ENCODE data around the gene ZBED1. TPM values are rescaled to one million over a fixed set of nuclear protein-coding genes. Genes with fewer than 3 reads are reported as not detected.
"Not testable (repeated sequence)": the region's sequence is repeated elsewhere in the genome, so short reads cannot be mapped to it uniquely, and the experiment has no call there.

ZBED1 gene
- total RNA-seq, 1 experiment from 2014 or later = 12.9 TPM

DNA sequence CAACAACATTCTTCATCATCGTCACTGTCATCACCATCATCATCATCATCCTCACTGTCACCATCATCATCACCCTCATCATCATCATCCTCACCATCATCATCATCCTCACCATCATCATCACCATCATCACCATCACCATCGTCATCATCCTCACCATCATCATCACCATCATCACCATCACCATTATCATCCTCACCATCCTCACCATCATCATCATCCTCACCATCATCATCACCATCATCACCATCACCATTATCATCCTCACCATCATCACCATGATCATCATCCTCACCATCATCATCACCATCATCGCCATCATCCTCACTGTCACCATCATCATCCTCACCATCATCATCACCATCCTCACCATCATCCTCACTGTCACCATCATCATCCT is 18.9 kb upstream of the ZBED1 start:
- DNase-seq (ENCODE audit: low read depth) = not testable (repeated sequence)

DNA sequence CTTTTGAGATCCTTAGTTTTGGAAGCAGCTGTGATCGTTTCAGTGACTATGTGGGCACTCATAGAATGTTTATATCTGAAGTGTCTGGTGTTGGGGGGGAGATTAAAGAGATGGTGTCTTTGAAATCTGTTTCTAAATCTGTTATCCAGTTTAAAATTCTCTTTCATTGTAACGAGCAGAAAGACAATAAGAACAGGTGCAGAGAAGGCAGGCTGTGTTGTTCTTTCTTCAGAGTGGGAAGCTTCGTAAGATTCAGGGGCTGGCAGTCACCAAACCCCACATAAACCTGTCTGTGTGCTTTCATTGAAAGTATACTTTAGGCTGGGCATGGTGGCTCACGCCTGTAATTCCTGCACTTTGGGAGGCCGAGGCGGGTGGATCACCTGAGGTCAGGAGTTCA is 16.3 kb upstream of the ZBED1 start:
- no peak for DNase-seq (ENCODE audit: low read depth)

DNA sequence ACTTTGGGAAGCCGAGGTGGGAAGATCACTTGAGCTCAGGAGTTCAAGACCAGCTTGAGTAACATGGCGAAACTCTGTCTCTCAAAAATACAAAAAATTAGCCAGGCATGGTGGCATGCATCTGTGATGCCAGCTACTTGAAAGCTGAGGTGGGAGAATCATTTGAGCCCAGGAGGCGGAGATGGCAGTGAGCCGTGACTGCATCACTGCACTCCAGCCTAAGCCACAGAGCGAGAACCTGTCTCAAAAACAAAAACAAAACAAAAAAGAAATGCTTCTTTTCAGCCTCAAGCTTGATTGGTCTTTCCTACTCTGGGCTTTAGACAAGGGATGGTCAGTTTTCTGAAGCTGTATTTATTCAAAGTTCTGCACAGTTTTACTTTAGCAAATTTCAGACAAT is 15.8 kb upstream of the ZBED1 start:
- DNase-seq (ENCODE audit: low read depth) = no peak

DNA sequence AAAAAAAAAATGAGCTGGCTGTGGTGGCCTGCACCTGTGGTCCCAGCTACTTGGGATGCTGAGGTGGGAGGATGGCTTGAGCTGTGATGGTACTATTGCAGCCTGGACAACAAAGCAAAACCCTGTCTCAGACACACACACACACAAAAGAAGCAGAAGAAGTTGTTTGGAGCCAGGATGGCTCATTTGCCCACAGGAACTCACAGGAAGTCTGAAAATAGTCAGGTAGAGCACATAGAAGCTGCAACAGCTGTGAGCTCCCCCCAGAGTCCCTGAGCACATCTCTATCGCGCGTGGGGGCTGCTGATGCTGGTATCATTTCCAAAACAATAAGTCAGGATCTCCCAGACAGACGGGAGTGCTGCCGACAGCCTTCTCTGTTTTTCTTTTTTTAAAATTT is 13.4 kb upstream of the ZBED1 start:
- DNase-seq (ENCODE audit: low read depth) = no peak

DNA sequence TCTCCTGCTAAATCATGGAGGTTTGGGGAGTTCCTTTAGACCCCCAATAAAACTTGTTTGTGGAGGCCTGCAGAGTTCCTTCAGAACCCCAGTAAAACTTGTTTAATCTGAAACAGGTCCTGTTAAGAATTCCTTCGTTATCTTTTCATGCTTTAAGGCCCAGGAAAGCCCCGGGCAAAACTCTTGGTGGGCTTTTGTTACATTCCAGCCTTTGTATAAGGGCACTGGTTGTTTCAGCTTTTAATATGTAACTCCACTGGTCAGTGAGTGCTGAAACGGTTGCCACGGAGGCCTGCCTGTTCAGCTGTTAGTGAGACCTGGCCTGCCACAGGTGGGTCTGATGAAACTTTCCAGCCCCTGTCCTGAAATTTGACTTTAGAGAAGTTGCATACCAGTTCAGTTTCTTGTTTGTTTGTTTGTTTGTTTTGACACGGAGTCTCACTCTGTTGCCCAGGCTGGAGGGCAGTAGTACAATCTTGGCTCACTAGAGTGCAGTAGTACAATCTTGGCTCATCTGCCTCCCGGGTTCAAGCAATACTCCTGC is 12.4 kb upstream of the ZBED1 start:
- no peak for DNase-seq (ENCODE audit: low read depth)

DNA sequence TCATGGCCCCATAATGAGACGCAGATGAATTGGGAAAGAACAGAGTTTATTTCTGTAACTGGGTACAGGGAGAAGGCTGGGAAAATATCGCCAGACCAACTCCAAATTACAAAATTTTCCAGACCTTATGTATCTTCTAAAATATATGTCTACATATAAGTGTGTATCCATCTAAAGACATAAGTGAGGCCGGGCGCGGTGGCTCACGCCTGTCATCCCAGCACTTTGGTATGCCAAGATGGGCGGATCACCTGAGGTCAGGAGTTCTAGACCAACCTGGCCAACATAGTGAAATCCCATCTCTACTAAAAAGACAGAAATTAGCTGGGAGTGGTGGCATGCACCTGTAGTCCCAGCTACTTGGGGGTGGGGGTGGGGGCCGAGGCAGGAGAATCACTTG is 11.7 kb upstream of the ZBED1 start:
- DNase-seq (ENCODE audit: low read depth) = no peak

DNA sequence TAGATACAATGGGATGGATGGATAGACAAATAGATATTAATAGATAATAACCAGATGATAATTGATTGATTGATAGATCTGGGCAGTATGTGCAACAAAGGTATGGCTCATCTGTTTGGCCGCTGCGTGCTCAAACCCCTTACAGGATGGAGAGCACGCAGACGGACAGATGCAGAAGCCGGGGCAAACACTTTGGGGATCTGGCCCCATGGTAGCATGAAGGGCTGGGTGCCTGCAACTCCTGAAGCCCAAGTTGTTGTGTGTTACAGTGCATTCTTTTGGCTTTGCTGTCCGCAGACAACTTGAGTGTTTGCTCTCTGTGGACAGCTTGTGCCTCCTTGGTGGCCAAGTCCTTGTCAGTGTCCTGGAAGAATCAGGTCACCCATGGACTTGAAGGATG is 10.6 kb upstream of the ZBED1 start:
- no peak for DNase-seq (ENCODE audit: low read depth)

DNA sequence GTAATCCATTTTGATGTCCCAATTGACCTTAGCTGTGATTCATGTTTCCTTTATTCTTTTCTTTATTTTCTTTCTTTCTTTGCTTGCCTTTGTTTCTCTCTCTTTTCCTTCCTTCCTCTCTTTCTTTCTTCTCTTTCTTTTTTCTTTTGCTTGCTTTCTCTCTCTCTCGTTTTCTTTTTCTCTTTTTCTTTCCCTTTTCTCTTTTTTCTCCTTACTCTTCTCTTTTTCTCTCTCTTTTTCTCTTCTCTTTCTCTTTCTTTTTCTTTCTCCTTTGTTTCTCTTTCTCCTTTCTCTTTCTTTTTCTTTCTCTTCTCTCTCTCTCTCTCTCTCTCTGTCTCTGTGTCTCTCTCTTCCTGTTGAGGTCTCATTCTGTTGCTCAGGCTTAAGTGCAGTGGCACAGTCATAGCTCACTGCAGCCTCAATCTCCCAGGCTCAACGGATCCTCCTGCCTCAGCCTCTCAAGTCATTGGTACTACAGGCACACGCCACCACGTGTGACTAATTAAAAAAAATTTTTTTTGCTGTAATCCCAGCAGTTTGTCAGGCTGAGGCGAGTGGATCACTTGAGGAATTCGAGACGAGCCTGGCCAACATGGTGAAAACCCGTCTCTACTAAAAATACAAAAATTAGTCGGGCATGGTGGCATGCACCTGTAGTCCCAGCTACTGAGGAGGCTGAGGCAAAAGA is 8.0 kb upstream of the ZBED1 start:
- no peak for DNase-seq (ENCODE audit: low read depth)

DNA sequence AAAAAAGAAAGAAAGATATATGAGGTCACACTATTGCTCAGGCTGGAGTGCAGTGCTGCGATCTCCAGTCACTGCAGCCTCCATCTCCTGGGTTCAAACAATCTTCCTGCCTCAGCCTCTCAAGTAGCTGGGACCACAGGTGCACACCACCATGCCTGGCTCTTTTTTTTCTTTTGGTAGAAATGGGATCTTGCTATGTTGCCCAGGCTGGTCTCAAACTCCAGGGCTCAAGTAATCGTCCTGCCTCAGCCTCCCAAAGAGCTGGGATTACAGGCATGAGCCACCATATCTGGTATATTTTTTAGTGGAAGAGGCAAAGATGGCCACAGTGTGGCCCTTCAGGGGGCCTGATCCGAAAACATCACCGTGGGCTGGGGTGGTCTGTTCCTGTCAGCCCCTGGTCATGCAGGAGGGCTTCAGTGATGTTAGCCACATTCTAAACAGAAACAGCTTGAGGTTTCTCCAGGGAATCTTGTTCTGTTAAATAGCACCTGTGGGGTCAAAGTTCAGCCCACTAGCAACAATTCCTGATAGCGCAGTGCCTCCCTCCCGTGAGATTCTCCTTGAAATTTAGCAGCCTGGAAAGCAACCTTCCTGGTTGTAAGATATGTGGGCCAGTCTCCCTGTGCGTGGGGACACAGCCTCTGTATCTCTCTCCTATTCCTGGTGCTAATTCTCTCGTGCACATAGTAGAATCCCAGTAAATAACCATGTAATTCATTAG is 7.3 kb upstream of the ZBED1 start:
- no peak for DNase-seq (ENCODE audit: low read depth)

DNA sequence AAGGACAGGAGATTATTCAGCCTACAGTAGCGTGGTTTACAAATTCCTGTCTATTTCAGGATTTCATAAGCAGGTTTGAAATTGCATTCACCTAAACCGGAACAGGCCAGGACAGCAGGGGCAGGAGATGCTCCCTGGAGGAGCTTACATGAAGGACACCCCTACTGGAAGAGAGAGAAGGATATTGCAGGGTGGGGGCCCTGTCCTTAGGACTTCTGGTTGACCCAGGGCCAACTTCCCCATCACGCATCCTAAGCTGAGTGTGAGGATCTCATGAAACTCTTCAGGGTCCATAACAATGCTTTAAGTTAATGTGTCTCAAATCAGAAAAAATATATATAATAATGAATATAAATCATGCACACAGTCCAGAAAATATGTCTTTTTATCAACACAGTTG is 6.4 kb upstream of the ZBED1 start:
- DNase-seq (ENCODE audit: low read depth) = no peak

DNA sequence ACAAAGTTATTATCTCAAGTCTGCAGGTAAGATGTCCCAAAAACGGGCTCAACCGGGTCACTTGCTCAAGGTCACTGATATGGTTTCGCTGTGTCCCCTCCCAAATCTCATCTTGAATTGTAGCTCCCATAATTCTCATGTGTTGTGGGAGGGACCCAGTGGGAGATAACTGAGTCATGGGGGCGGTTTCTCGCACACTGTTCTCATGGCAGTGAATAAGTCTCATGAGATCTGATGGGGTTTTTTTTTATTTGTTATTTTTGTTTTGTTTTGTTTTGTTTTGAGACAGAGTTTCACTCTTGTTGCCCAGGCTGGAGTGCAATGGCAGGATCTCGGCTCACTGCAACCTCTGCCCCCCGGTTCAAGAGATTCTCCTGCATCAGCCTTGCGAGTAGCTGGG is 4.6 kb upstream of the ZBED1 start:
- not testable (repeated sequence) for DNase-seq (ENCODE audit: low read depth)

DNA sequence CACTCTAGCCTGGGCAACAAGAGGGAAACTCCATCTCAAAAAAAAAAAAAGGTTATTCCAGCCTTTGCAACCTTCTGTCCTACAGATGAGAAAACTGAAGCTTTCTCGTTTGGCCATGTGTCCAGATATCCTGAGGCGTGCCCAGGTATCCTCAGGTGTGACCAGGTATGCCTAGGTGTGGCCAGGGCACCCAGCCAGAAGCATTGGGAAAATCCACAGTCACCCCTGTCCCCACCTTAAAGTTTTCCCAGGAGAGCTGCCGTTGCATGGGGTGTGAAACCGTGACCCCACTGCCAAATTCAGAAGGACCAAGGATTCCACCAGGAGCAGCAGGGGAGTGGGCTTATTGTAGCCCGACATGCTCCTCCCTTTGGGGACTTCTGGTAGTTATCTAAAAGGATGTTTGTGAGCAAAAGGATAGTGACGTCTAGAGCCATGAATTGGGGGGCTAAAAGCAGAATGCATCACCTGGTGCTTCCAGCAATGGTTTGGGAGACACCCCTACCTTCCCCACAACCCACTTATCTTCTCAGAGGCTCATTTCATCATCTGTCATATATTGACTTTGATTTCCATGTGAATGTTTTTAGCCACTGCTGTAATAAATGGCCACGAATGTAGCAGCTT is 4.0 kb upstream of the ZBED1 start:
- no peak for DNase-seq (ENCODE audit: low read depth)

DNA sequence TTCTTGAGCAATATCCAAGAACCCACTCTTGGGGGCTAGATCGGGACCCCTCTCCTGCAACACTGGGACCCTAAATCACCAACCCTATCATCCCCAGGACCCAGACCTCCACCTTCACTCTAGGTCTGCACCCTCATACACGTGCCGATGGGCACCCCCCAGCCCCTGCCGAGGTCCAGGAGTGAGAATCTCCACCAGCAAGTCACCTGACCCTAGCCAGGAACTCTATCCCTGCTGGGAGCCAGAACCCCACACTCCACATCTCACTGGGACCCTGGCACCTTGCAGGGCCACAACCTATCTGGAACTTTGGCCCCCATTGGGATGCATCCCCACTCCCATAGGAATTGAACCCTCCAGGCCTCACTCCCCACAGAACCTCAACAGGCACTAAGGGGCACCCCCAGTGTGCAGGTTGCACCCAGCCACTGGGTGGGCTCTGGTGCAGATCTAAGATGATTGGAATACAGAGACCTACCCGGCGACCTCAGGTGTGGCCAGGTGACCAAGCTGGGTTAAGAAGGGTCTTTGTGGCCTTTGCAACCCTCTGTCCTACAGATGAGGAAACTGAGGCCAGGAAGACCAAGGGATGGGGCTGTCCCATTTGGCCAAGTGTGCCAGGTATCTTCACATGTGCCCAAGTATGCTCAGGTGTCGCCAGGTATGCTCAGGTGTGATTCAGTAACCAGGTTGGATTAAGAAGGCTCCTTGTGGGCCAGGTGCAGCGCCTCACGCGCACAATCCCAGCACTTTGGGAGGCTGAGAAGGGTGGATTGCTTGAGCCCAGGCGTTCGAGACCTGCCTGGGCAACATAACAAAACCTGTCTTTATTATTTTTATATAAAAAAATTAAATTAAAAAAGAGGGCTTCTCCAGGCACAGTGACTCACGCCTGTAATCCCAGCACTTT is 3.1 kb upstream of the ZBED1 start:
- no peak for DNase-seq (ENCODE audit: low read depth)

DNA sequence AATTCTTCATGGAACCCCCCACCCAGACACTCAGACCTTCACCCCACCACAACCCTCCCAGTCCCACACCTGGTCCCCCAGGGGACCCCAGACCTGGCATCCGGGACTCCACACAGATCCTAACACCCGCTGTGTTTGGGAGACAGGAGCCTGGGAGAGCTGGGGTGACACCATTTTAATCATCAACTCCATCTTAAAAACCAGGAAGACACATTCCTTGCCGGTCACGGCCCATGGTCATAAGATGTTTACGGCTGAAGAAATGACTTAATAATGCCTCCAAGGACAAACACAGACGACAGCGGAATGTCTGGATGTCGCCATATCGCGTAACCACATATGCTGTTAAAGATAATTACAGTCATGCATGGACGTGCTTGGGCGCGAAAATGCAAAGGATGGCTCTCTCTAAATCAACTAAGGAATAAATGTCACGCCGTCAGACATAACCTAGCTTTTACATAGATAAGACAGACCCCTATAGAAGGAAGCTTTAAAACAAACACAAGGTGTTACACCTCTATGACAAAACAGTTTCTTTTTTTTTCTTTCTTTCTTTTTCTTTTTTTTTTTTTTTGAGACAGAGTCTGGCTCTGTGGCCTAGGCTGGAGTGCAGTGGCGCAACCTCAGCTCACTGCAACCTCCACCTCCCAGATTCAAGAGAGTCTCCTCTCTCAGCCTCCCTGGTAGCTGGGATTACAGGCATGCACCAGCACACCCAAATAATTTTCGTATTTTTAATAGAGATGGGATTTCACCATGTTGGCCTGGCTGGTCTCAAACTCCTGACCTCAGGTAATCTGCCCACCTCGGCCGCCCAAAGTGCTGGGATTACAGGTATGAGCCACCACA is 2.1 kb upstream of the ZBED1 start:
- DNase-seq (ENCODE audit: low read depth) = no peak

DNA sequence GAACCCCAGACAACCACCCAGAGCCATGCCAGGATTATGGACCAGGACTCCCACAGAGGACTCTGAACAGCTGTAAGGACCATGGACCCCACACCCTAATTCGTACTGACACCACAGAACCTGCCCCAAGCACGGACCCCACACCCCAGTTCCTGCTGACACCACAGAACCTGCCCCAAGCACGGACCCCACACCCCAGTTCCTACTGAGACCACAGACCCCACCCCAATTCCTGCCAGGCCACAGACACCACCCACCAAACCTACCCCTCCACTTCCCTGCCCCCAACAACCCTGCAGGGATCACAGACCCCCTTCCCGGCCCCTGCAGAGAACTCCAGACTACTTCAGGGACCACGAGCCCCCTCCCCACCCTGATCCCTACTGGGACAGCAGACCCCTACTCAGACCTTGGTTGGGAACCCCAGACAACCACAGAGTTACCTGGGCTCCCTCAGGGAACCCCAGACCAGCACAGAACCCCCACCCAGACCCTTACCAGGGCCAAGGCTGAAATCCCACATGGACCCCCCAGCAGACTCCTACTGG is 1.4 kb upstream of the ZBED1 start:
- DNase-seq (ENCODE audit: low read depth) = no peak

DNA sequence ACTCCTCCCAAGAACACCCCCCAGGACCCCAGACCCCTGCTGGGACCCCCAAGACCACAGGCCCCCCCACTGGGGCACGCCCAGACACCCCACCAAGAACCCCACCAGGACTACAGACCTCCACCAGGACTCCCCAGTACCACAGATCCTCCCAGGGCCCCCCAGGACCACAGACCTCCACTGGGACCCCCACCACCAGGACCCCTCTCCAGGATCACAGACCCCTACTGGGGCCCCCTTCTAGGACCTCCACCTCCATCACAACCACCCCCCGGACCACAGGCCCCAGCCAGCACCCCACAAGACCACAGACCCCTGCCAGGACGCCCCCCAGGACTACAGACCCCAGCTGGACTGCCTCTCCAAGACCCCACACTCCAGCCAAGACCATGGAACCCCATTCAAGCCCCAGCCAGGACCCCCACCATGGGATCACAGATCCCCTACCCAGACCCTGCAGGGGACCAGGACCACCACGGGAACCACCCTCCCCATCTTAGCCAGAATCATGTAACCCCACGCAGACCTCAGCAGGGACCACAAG is 855 bp upstream of the ZBED1 start:
- no peak for DNase-seq (ENCODE audit: low read depth)

DNA sequence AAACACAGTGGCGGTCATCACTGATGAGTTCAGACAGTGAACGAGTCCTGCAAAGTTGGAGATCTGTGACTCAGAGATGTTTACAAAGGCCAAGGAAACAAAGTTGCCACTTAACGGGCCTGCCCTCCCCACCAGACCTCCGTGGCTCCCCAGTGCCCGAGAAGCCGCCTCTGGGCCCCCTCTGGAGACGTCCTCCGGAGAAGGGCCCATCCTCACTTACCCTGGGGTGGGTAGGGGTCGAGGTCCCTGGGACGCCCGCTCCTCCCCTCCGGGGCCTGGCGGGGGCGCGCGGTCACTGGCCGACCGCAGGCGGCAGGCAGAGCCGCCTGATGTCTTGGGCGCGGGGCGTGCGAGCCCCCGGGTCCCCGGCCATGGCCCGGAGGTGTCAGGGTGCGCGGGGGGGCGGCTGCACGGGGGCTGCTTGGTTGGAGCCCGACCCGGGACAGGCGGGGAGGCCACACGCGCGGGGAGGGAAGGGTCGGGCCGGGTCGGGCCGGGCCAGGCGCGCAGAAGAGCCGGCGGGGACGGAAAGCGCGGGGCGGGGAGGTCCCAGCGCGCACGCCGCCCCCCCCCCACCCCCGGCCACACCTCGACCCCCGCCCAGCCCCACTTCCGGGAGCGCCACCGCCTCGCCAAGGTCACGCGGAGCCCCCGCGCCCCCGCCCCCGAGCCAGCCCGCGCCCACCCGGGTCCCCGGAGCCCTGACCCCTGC is 529 bp downstream of the ZBED1 start:
- DNase-seq (ENCODE audit: low read depth) = peak; percentile 22

DNA sequence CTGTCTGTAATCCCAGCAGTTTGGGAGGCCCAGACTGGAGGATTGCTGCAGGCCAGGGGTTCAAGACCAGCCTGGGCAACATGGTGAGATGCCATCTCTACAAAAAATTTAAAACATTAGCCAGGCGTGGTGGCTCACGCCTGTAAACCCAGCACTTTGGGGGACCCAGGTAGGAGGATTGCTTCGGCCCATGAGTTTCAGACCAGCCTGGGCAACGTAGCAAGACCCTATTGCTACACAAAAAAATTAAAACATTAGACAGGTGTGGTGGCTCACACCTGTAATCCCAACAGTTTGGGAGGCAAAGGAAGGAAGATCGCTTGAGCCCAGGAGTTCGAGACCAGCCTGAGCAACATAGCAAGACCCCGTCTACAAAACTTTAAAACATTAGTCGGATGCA is 1.3 kb downstream of the ZBED1 start:
- no peak for DNase-seq (ENCODE audit: low read depth)

DNA sequence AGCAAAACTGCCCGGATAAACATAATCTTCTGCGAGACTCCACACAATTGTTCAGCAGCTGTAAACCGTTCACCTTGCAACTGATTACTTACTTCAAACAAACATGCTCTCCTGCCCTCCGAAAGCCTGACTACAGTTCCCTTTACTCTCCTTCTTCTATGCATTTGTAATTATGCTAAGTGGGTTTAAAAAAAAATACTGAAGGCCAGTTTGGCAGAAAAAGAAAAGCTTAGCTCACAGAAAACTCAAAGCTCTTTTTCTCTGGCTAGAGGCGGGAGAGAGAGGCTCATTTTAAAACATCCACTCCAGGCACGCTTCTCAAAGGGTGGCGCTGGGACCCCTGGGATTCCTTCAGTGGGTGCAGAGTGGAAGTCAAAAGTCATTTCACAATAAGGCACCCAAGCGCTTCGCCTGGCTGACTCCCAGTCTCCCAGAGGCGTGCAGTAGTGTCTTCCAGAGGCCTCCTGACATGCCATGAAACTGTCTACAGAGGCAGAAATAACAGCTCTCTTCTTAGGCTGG is 1.9 kb downstream of the ZBED1 start:
- no peak for DNase-seq (ENCODE audit: low read depth)

Measured in Daoy (cell line).